Thyroid gland (tissue), 4 donors: ENCODE data around the gene SLCO4A1. TPM values are rescaled to one million over a fixed set of nuclear protein-coding genes. Genes with fewer than 3 reads are reported as not detected.

Experiments used
- DNase-seq, 2 donors: peaks; one replicate each; pipeline ENCODE4 v3.0.0-alpha.2; 2019
- H3K27ac ChIP-seq, 3 donors: fragments of 200-600 bp; sonication (generic); 1 replicate in 2 of 3; 2 replicates in 1 of 3; pipeline ENCODE4 v1.5.1; 2016 to 2019; ENCODE audit warnings: mild to moderate bottlenecking in 1 of 3, moderate library complexity in 1 of 3
- H3K27me3 ChIP-seq: fragments of 200-600 bp; sonication (generic); one replicate; pipeline ENCODE4 v1.5.1; 2019
- H3K36me3 ChIP-seq, 2 donors: fragments of 200-600 bp; sonication (generic); one replicate each; pipeline ENCODE4 v1.5.1; 2016 to 2019
- H3K4me1 ChIP-seq, 2 donors: fragments of 200-600 bp; sonication (generic); one replicate each; pipeline ENCODE4 v1.5.1; 2017 to 2019
- H3K4me3 ChIP-seq, 3 donors: fragments of 200-600 bp; sonication (generic); replicated peaks in 1 of 3; 1 replicate in 2 of 3; 2 replicates in 1 of 3; pipeline ENCODE4 v1.5.1; 2016; ENCODE audit warnings: mild to moderate bottlenecking in 1 of 3
- H3K9me3 ChIP-seq: fragments of 200-600 bp; sonication (generic); one replicate; pipeline ENCODE4 v1.5.1; 2017
- CTCF ChIP-seq, 6 experiments: fragments of 200-600 bp in 3 of 6; fragments of 450-650 bp in 3 of 6; sonication (generic) in 3 of 6; IDR thresholded peaks; one replicate each; pipeline ENCODE4 v1.5.1; 2016 to 2019; ENCODE audit warnings: antibody characterized with exemption in 6 of 6, mild to moderate bottlenecking in 2 of 6, inconsistent platforms in 1 of 6, moderate library complexity in 1 of 6
- POLR2A ChIP-seq, 2 donors: fragments of 450-650 bp; IDR thresholded peaks; one replicate each; pipeline ENCODE4 v1.6.1; 2017; ENCODE audit warnings: antibody characterized with exemption in 2 of 2, mild to moderate bottlenecking in 2 of 2, moderate library complexity in 1 of 2
- WGBS, 2 donors: methylation state at CpG; one replicate each; pipeline ENCODE4 v1.1.5; 2017; 5-methylcytosine and 5-hydroxymethylcytosine counted together
- intact Hi-C: fragments of 100-400 bp; cut with DNase I; formaldehyde crosslinking; loops from one replicate; pipeline ENCODE4 v1.15.1; 2023
- total RNA-seq, 4 donors: library from RNA; depleted of rRNA; stranded (reverse); fragments of >200 nt; gene quantifications; one replicate each; pipeline ENCODE4 v1.2.3, GENCODE V29; 2016

SLCO4A1 gene
- total RNA-seq, 4 donors from 2014 or later = 5.3 to 18.3 (median 6.7) TPM

GRCh38 chr20:62645613-62646012 lies 3.3 kb downstream of the SLCO4A1 start:
- no peak for TF ChIP-seq CTCF (IDR thresholded peaks at IDR 0.05)
- TF ChIP-seq POLR2A (IDR thresholded peaks at IDR 0.05) = no peak
- 87 to 89% methylated on average over 9 to 14 of the region's 15 CpGs for WGBS, 2 donors
- H3K4me3 ChIP-seq = no peak overlapping the region
- peaks cover 16 to 35% of the 10 kb centered on the region in 2 donors for H3K4me1 ChIP-seq
- H3K9me3 ChIP-seq = no peaks in the 10 kb centered on the region
- peaks cover 9% of the 10 kb centered on the region for H3K27me3 ChIP-seq
- no peaks in the 10 kb centered on the region for H3K36me3 ChIP-seq
- intact Hi-C loops = no loop called here
- DNase-seq = no peak
- H3K27ac ChIP-seq = no peak overlapping the region

- TF ChIP-seq CTCF (IDR thresholded peaks at IDR 0.05) (no peak), POLR2A (IDR thresholded peaks at IDR 0.05) (no peak)
- intact Hi-C loops = no loop called here
- no peak overlapping the region for H3K4me3 ChIP-seq
- H3K36me3 ChIP-seq = no peaks in the 10 kb centered on the region
- DNase-seq = no peak
- H3K27me3 ChIP-seq = peaks cover 4% of the 10 kb centered on the region
- no peaks in the 10 kb centered on the region for H3K9me3 ChIP-seq
- peaks cover 13 to 44% of the 10 kb centered on the region in 2 donors for H3K4me1 ChIP-seq
- H3K27ac ChIP-seq = no peak overlapping the region
- 84 to 85% methylated on average over 8 to 11 of the region's 12 CpGs for WGBS, 2 donors
Observed at GRCh38 chr20:62646851-62647520, 4.7 kb downstream of the SLCO4A1 start.

GRCh38 chr20:62647521-62648317 lies 5.4 kb downstream of the SLCO4A1 start:
- WGBS, 2 donors = 68 to 86% methylated on average over 20 to 25 of the region's 25 CpGs
- peaks cover 13 to 40% of the 10 kb centered on the region in 2 donors for H3K4me1 ChIP-seq
- intact Hi-C loops = no loop called here
- peaks cover 2% of the 10 kb centered on the region for H3K27me3 ChIP-seq
- no peaks in the 10 kb centered on the region for H3K9me3 ChIP-seq
- no peaks in the 10 kb centered on the region for H3K36me3 ChIP-seq
- no peak overlapping the region for H3K4me3 ChIP-seq
- peak overlapping the region in 1 of 3 donors; percentile 30 for H3K27ac ChIP-seq
- no peak for TF ChIP-seq POLR2A (IDR thresholded peaks at IDR 0.05)
- no peak for TF ChIP-seq CTCF (IDR thresholded peaks at IDR 0.05)
- DNase-seq = peak in 1 of 2 donors; percentile 20

- Histone ChIP-seq H3K4me1 (peaks cover 15 to 40% of the 10 kb centered on the region in 2 donors), H3K27me3 (no peaks in the 10 kb centered on the region), H3K4me3 (no peak overlapping the region), H3K27ac (peak overlapping the region in 1 of 3 donors; percentile 30), H3K9me3 (no peaks in the 10 kb centered on the region), H3K36me3 (no peaks in the 10 kb centered on the region)
- no peak for DNase-seq
- 82 to 88% methylated on average over 6 to 9 of the region's 21 CpGs for WGBS, 2 donors
- TF ChIP-seq POLR2A (IDR thresholded peaks at IDR 0.05) = no peak
- TF ChIP-seq CTCF (IDR thresholded peaks at IDR 0.05) = no peak
- intact Hi-C loops = no loop called here
Observed at GRCh38 chr20:62648318-62648995, 6.2 kb downstream of the SLCO4A1 start.
